ENCODE measurements around the gene NAGA.
"Not testable (repeated sequence)": the region's sequence is repeated elsewhere in the genome, so short reads cannot be mapped to it uniquely, and the experiment has no call there.

NAGA gene

GRCh38 chr22:42114721-42115120 is 44.1 kb upstream of the NAGA start:
- H3K27me3 ChIP-seq (ENCODE audit: low read length): no peaks in the 10 kb centered on the region
- H3K79me2 ChIP-seq (ENCODE audit: insufficient read depth, low read length): no peaks in the 10 kb centered on the region
- TF ChIP-seq EZH2phosphoT487 (conservative IDR thresholded peaks at IDR 0.05; ENCODE audit: low read length) (no peak), CTCF (IDR thresholded peaks at IDR 0.05; ENCODE audit: insufficient read depth, low read length, poor library complexity, severe bottlenecking) (peak; percentile 13)
- no peak overlapping the region for H3K27ac ChIP-seq (ENCODE audit: low read depth, low read length)
- no peak overlapping the region for H2AFZ ChIP-seq (ENCODE audit: low read depth, low read length, severe bottlenecking)
- peaks cover 12% of the 10 kb centered on the region; the same call in 1 of the 2 replicates for H3K9me3 ChIP-seq (ENCODE audit: insufficient read depth, low read length)
- H3K9ac ChIP-seq (ENCODE audit: low read length): no peak overlapping the region
- H3K9me2 ChIP-seq (replicated peaks; ENCODE audit: insufficient read depth, low read length): no peaks in the 10 kb centered on the region
- H3K36me3 ChIP-seq (ENCODE audit: low read length): no peaks in the 10 kb centered on the region
- no peak overlapping the region for H3K4me2 ChIP-seq (ENCODE audit: low read depth, low read length, poor library complexity, severe bottlenecking)
- H3K4me3 ChIP-seq (ENCODE audit: insufficient read depth, low read length, poor library complexity, severe bottlenecking): no peak overlapping the region
- 0 out of 2 replicates have a peak, but pooled peaks cover under 1% of the 10 kb centered on the region for H3F3A ChIP-seq (ENCODE audit: insufficient read depth)
- H4K20me1 ChIP-seq (ENCODE audit: low read depth, low read length): no peaks in the 10 kb centered on the region

- H3K9ac ChIP-seq (ENCODE audit: low read length); H3K79me2 ChIP-seq (ENCODE audit: insufficient read depth, low read length); H3K4me2 ChIP-seq (ENCODE audit: low read depth, low read length, poor library complexity, severe bottlenecking); H3K4me3 ChIP-seq (ENCODE audit: insufficient read depth, low read length, poor library complexity, severe bottlenecking); H3K9me2 ChIP-seq (replicated peaks; ENCODE audit: insufficient read depth, low read length); H4K20me1 ChIP-seq (ENCODE audit: low read depth, low read length); H3F3A ChIP-seq (ENCODE audit: insufficient read depth); H3K27me3 ChIP-seq (ENCODE audit: low read length); H3K27ac ChIP-seq (ENCODE audit: low read depth, low read length); H3K36me3 ChIP-seq (ENCODE audit: low read length); H2AFZ ChIP-seq (ENCODE audit: low read depth, low read length, severe bottlenecking): not testable (repeated sequence)
- peaks cover 12% of the 10 kb centered on the region; the same call in 1 of the 2 replicates for H3K9me3 ChIP-seq (ENCODE audit: insufficient read depth, low read length)
Measured at GRCh38 chr22:42112793-42113192, 42.2 kb upstream of the NAGA start.

- no peak for TF ChIP-seq EZH2phosphoT487 (conservative IDR thresholded peaks at IDR 0.05; ENCODE audit: low read length)
- TF ChIP-seq CTCF (IDR thresholded peaks at IDR 0.05; ENCODE audit: insufficient read depth, low read length, poor library complexity, severe bottlenecking): no peak
- Histone ChIP-seq H3K9me3 (ENCODE audit: insufficient read depth, low read length) (peaks cover 12% of the 10 kb centered on the region; the same call in 1 of the 2 replicates), H3K27ac (ENCODE audit: low read depth, low read length) (no peak overlapping the region), H3K4me2 (ENCODE audit: low read depth, low read length, poor library complexity, severe bottlenecking) (no peak overlapping the region), H3K9me2 (replicated peaks; ENCODE audit: insufficient read depth, low read length) (no peaks in the 10 kb centered on the region), H3K4me3 (ENCODE audit: insufficient read depth, low read length, poor library complexity, severe bottlenecking) (no peak overlapping the region), H3F3A (ENCODE audit: insufficient read depth) (no peaks in the 10 kb centered on the region), H2AFZ (ENCODE audit: low read depth, low read length, severe bottlenecking) (no peak overlapping the region), H3K36me3 (ENCODE audit: low read length) (no peaks in the 10 kb centered on the region), H3K79me2 (ENCODE audit: insufficient read depth, low read length) (no peaks in the 10 kb centered on the region), H4K20me1 (ENCODE audit: low read depth, low read length) (no peaks in the 10 kb centered on the region), H3K27me3 (ENCODE audit: low read length) (no peaks in the 10 kb centered on the region), H3K9ac (ENCODE audit: low read length) (no peak overlapping the region)
Measured at GRCh38 chr22:42111798-42112197, 41.2 kb upstream of the NAGA start.

GRCh38 chr22:42108848-42109247 is 38.2 kb upstream of the NAGA start:
- no peak overlapping the region for H3K27ac ChIP-seq (ENCODE audit: low read depth, low read length)
- no peaks in the 10 kb centered on the region for H3K27me3 ChIP-seq (ENCODE audit: low read length)
- H3K9ac ChIP-seq (ENCODE audit: low read length): no peak overlapping the region
- H3K79me2 ChIP-seq (ENCODE audit: insufficient read depth, low read length): no peaks in the 10 kb centered on the region
- H3F3A ChIP-seq (ENCODE audit: insufficient read depth): no peaks in the 10 kb centered on the region
- H3K4me3 ChIP-seq (ENCODE audit: insufficient read depth, low read length, poor library complexity, severe bottlenecking): no peak overlapping the region
- H3K9me2 ChIP-seq (replicated peaks; ENCODE audit: insufficient read depth, low read length): no peaks in the 10 kb centered on the region
- H3K36me3 ChIP-seq (ENCODE audit: low read length): no peaks in the 10 kb centered on the region
- H3K9me3 ChIP-seq (ENCODE audit: insufficient read depth, low read length): peaks cover 18% of the 10 kb centered on the region; the same call in 1 of the 2 replicates
- no peaks in the 10 kb centered on the region for H4K20me1 ChIP-seq (ENCODE audit: low read depth, low read length)
- no peak overlapping the region for H2AFZ ChIP-seq (ENCODE audit: low read depth, low read length, severe bottlenecking)
- H3K4me2 ChIP-seq (ENCODE audit: low read depth, low read length, poor library complexity, severe bottlenecking): no peak overlapping the region
- TF ChIP-seq EZH2phosphoT487 (conservative IDR thresholded peaks at IDR 0.05; ENCODE audit: low read length): no peak
- TF ChIP-seq CTCF (IDR thresholded peaks at IDR 0.05; ENCODE audit: insufficient read depth, low read length, poor library complexity, severe bottlenecking): no peak

- not testable (repeated sequence) for H3F3A ChIP-seq (ENCODE audit: insufficient read depth); H3K36me3 ChIP-seq (ENCODE audit: low read length); H3K4me2 ChIP-seq (ENCODE audit: low read depth, low read length, poor library complexity, severe bottlenecking); H3K27ac ChIP-seq (ENCODE audit: low read depth, low read length); H3K79me2 ChIP-seq (ENCODE audit: insufficient read depth, low read length); H3K9ac ChIP-seq (ENCODE audit: low read length); H3K9me2 ChIP-seq (replicated peaks; ENCODE audit: insufficient read depth, low read length); H3K4me3 ChIP-seq (ENCODE audit: insufficient read depth, low read length, poor library complexity, severe bottlenecking); H3K27me3 ChIP-seq (ENCODE audit: low read length); H2AFZ ChIP-seq (ENCODE audit: low read depth, low read length, severe bottlenecking); H4K20me1 ChIP-seq (ENCODE audit: low read depth, low read length)
- peaks cover 29% of the 10 kb centered on the region for H3K9me3 ChIP-seq (ENCODE audit: insufficient read depth, low read length)
Measured at GRCh38 chr22:42104332-42104860, 33.8 kb upstream of the NAGA start.
